Fibroblast of lung (primary cell): ENCODE measurements around the gene AKT2. TPM values are rescaled to one million over a fixed set of nuclear protein-coding genes. Genes with fewer than 3 reads are reported as not detected.

Experiments
- DNase-seq, 2 donors: peaks; one replicate each; pipeline versions ENCODE4 v3.0.0 to v3.0.0-alpha.2; 2010; ENCODE audit warnings: low read depth in 2 of 2
- H2AFZ ChIP-seq: 2 replicates; pipeline ENCODE4 v1.5.1; 2012; ENCODE audit warnings: low read length, control low read depth, inconsistent platforms
- H3K27ac ChIP-seq: 2 replicates; pipeline ENCODE4 v1.5.1; 2011; ENCODE audit warnings: low read length, control low read depth; ENCODE audit not compliant: insufficient read depth
- H3K27me3 ChIP-seq: 2 replicates; pipeline ENCODE4 v1.5.1; 2011; ENCODE audit warnings: mild to moderate bottlenecking, low read length; ENCODE audit not compliant: control insufficient read depth, insufficient read depth
- H3K36me3 ChIP-seq: 2 replicates; pipeline ENCODE4 v1.5.1; 2011; ENCODE audit warnings: low read length; ENCODE audit not compliant: control insufficient read depth, insufficient read depth
- H3K4me1 ChIP-seq: 2 replicates; pipeline ENCODE4 v1.5.1; 2011; ENCODE audit warnings: low read length; ENCODE audit not compliant: control insufficient read depth, insufficient read depth; ENCODE audit errors: extremely low read depth
- H3K4me2 ChIP-seq: 2 replicates; pipeline ENCODE4 v1.5.1; 2011; ENCODE audit warnings: low read length, control low read depth; ENCODE audit not compliant: insufficient read depth; ENCODE audit errors: extremely low read depth
- H3K4me3 ChIP-seq, 4 experiments: fragments of 200-600 bp in 1 of 4; sonication (generic) in 1 of 4; replicated peaks in 1 of 4; 2 replicates each; pipeline ENCODE4 v1.5.1; 2011 to 2016; ENCODE audit warnings: low read length in 4 of 4, low read depth in 3 of 4, mild to moderate bottlenecking in 3 of 4, control low read depth in 2 of 4, inconsistent platforms in 1 of 4, mixed read lengths in 1 of 4; ENCODE audit not compliant: insufficient read depth in 1 of 4; ENCODE audit errors: control extremely low read depth in 1 of 4
- H3K79me2 ChIP-seq: 2 replicates; pipeline ENCODE4 v1.5.1; 2012; ENCODE audit warnings: mild to moderate bottlenecking, low read length, inconsistent platforms; ENCODE audit not compliant: control insufficient read depth, insufficient read depth
- H3K9ac ChIP-seq: 2 replicates; pipeline ENCODE4 v1.5.1; 2011; ENCODE audit warnings: mild to moderate bottlenecking, low read length, control low read depth; ENCODE audit not compliant: insufficient read depth
- H3K9me3 ChIP-seq: 2 replicates; pipeline ENCODE4 v1.5.1; 2012; ENCODE audit warnings: low read depth, low read length; ENCODE audit not compliant: control insufficient read depth, insufficient read depth
- H4K20me1 ChIP-seq: 2 replicates; pipeline ENCODE4 v1.5.1; 2011; ENCODE audit warnings: low read length; ENCODE audit not compliant: control insufficient read depth, insufficient read depth; ENCODE audit errors: extremely low read depth
- CTCF ChIP-seq, 2 donors: IDR thresholded peaks in 1 of 2; conservative IDR thresholded peaks in 1 of 2; 1 replicate in 1 of 2; 2 replicates in 1 of 2; pipeline ENCODE4 v1.5.1; 2011 to 2012; ENCODE audit warnings: low read length in 2 of 2, control low read depth in 1 of 2, inconsistent platforms in 1 of 2, low read depth in 1 of 2, mild to moderate bottlenecking in 1 of 2
- EZH2 ChIP-seq: IDR thresholded peaks from 2 replicates; pipeline ENCODE4 v1.5.1; 2012; ENCODE audit warnings: low read length, control low read depth, mild to moderate bottlenecking; ENCODE audit errors: missing control alignments
- polyA plus RNA-seq, 2 donors: library from polyadenylated mRNA; depleted of rRNA in 1 of 2; stranded (reverse) in 1 of 2; unstranded in 1 of 2; fragments of >200 nt; gene quantifications; 2 replicates each; pipeline ENCODE4 v1.2.1, GENCODE V29; 2011 to 2012; ENCODE audit warnings: missing spikeins in 1 of 2
- total RNA-seq: library from RNA; depleted of rRNA; stranded (reverse); fragments of >200 nt; gene quantifications from 2 replicates; pipeline ENCODE4 v1.2.1, GENCODE V29; 2014

Gene AKT2
- total and polyA plus RNA-seq, 2 donors (not counting 1 experiment from before 2014, with no cell fraction given) = 76.0 to 81.5 TPM

- Histone ChIP-seq H3K27ac (no peak overlapping the region), H3K4me1 (no peaks in the 10 kb centered on the region), H3K4me2 (no peak overlapping the region), H4K20me1 (no peaks in the 10 kb centered on the region), H3K9ac (no peak overlapping the region), H3K79me2 (no peaks in the 10 kb centered on the region), H3K36me3 (no peaks in the 10 kb centered on the region), H3K27me3 (no peaks in the 10 kb centered on the region), H3K4me3 (no peak overlapping the region), H2AFZ (no peak overlapping the region), H3K9me3 (no peaks in the 10 kb centered on the region)
- TF ChIP-seq EZH2 (no peak), CTCF (conservative IDR thresholded peaks at IDR 0.05 in 1 of 2, IDR thresholded peaks at IDR 0.05 in 1 of 2; ENCODE audit: low read depth in 1 of 2, low read length in 2 of 2) (no peak)
- DNase-seq = no peak
Measured at GRCh38 chr19:40304306-40304705, 19.2 kb upstream of the AKT2 start.

- H4K20me1 ChIP-seq = no peaks in the 10 kb centered on the region
- TF ChIP-seq EZH2 = no peak
- TF ChIP-seq CTCF (conservative IDR thresholded peaks at IDR 0.05 in 1 of 2, IDR thresholded peaks at IDR 0.05 in 1 of 2; ENCODE audit: low read depth in 1 of 2, low read length in 2 of 2) = no peak
- no peaks in the 10 kb centered on the region for H3K9me3 ChIP-seq
Measured at GRCh38 chr19:40303765-40304164, 18.6 kb upstream of the AKT2 start.

GRCh38 chr19:40302224-40303011, 17.3 kb upstream of the AKT2 start:
- no peaks in the 10 kb centered on the region for H3K36me3 ChIP-seq
- no peaks in the 10 kb centered on the region for H3K79me2 ChIP-seq
- H2AFZ ChIP-seq = no peak overlapping the region
- TF ChIP-seq EZH2 = no peak
- TF ChIP-seq CTCF (conservative IDR thresholded peaks at IDR 0.05 in 1 of 2, IDR thresholded peaks at IDR 0.05 in 1 of 2; ENCODE audit: low read depth in 1 of 2, low read length in 2 of 2) = no peak
- no peak overlapping the region for H3K27ac ChIP-seq
- no peak overlapping the region for H3K4me3 ChIP-seq
- no peaks in the 10 kb centered on the region for H3K9me3 ChIP-seq
- no peaks in the 10 kb centered on the region for H4K20me1 ChIP-seq
- H3K27me3 ChIP-seq = no peaks in the 10 kb centered on the region
- no peaks in the 10 kb centered on the region for H3K4me1 ChIP-seq
- no peak overlapping the region for H3K9ac ChIP-seq
- H3K4me2 ChIP-seq = no peak overlapping the region
- no peak for DNase-seq

More at GRCh38 chr19:40303765-40304164, 18.6 kb upstream of the AKT2 start:
- Histone ChIP-seq H3K36me3 (no peaks in the 10 kb centered on the region), H3K4me3 (no peak overlapping the region), H3K4me1 (no peaks in the 10 kb centered on the region), H3K79me2 (no peaks in the 10 kb centered on the region), H3K9ac (no peak overlapping the region), H3K4me2 (no peak overlapping the region), H2AFZ (no peak overlapping the region), H3K27ac (no peak overlapping the region), H3K27me3 (no peaks in the 10 kb centered on the region)
- no peak for DNase-seq
